ENCODE measurements around the gene CLCN7.
"Not testable (repeated sequence)": the region's sequence is repeated elsewhere in the genome, so short reads cannot be mapped to it uniquely, and the experiment has no call there.

Gene CLCN7

GRCh38 chr16:1485847-1486496 lies 11.1 kb upstream of the CLCN7 start:
- DNase-seq = no peak

- DNase-seq = no peak
Observed at GRCh38 chr16:1481906-1482835, 7.3 kb upstream of the CLCN7 start.

- not testable (repeated sequence) for DNase-seq
Observed at GRCh38 chr16:1478937-1479336, 4.1 kb upstream of the CLCN7 start.

- no peak for DNase-seq
Observed at GRCh38 chr16:1477033-1477432, 2.2 kb upstream of the CLCN7 start.

- no peak for DNase-seq
Observed at GRCh38 chr16:1475552-1476114, 805 bp upstream of the CLCN7 start.

GRCh38 chr16:1474082-1474795 lies 589 bp downstream of the CLCN7 start:
- DNase-seq = no peak

GRCh38 chr16:1472974-1473373 lies 1.9 kb downstream of the CLCN7 start:
- no peak for DNase-seq

GRCh38 chr16:1471569-1472194 lies 3.1 kb downstream of the CLCN7 start:
- no peak for DNase-seq

GRCh38 chr16:1470481-1471251 lies 4.2 kb downstream of the CLCN7 start:
- no peak for DNase-seq

- DNase-seq = no peak
Observed at GRCh38 chr16:1469693-1470201, 5.1 kb downstream of the CLCN7 start.

GRCh38 chr16:1469141-1469540 lies 5.7 kb downstream of the CLCN7 start:
- DNase-seq = not testable (repeated sequence)

GRCh38 chr16:1468426-1468810 lies 6.4 kb downstream of the CLCN7 start:
- no peak for DNase-seq

- no peak for DNase-seq
Observed at GRCh38 chr16:1466968-1467521, 7.8 kb downstream of the CLCN7 start.

- no peak for DNase-seq
Observed at GRCh38 chr16:1466054-1466453, 8.8 kb downstream of the CLCN7 start.

GRCh38 chr16:1465567-1465915 lies 9.3 kb downstream of the CLCN7 start:
- DNase-seq = no peak

GRCh38 chr16:1464894-1465566 lies 9.8 kb downstream of the CLCN7 start:
- DNase-seq = no peak

GRCh38 chr16:1464196-1464893 lies 10.5 kb downstream of the CLCN7 start:
- no peak for DNase-seq

GRCh38 chr16:1461146-1461545 lies 13.7 kb downstream of the CLCN7 start:
- DNase-seq = no peak

GRCh38 chr16:1460602-1461138 lies 14.2 kb downstream of the CLCN7 start:
- DNase-seq = no peak

GRCh38 chr16:1459967-1460366 lies 14.9 kb downstream of the CLCN7 start:
- DNase-seq = no peak

Data from T-helper 9 cell (primary cell).